ENCODE data around the gene PDLIM7.

The PDLIM7 gene

DNA sequence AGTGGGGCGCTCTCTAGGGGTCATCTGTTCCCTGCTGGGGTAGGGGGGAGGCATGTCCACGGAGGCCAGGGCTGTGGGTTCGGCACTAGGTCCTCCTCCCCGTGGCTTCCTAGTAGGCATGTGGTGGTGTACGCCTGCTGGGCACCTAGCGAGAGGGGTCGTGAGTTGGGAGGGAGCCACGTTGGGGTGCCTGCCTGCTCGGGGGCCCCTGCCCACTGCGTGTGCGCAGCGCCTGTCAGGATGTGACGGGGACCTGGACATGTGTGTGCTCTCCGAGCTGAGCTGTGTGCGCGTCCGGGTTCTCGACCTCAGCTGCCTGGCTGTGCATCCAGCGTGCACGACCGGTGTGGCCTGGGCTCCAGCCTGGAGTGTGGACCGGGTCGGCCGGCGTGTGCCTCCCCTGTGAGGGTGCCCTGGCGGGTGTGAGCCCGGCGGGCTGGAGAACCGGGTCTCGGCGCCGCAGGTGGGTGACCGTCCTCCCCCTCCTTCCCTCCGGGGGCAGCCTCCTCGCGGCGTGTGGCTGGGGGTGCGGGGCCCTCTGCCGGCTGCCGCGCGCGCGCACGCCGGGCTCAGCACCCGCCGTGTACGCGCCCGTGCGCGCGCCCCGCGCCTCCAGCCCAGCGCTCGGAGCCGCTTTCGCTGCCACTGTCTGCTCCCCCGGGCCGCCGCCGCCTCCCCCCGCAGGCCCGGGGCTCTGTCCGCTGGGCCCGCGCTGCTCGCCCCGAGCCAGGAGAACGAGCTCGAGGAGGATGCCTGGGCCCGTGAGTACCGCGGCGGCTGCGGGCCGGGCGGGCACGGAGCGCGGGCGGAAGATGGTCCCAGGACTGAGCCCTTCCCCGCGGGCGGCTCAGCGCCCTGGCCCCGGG, 51.0 kb downstream of the PDLIM7 start, which contains the start of gene PRR7:
PRR7 (plus strand) TSS at position 615 of the 866 bp plus-strand sequence. CDS start 8,254 bp downstream, outside the sequence.
- DNase-seq (ENCODE audit: low read depth in 1 of 2, low spot score in 1 of 2) = peak; percentile 50 to 67

DNA sequence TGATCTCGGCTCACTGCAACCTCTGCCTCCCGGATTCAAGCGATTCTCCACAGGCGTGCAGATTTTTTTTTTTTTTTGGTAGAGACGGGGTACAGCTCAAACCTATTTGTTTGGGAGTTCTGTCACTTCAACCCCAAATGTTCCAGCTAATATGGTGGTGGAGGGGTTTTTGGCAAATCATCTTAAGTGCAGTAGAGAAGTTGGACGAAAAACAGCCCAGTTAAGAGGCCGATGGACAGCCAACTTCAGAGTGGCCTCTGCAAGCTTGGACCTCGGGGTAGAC, 51.5 kb downstream of the PDLIM7 start:
- DNase-seq (ENCODE audit: low read depth in 1 of 2, low spot score in 1 of 2) = no peak

DNA sequence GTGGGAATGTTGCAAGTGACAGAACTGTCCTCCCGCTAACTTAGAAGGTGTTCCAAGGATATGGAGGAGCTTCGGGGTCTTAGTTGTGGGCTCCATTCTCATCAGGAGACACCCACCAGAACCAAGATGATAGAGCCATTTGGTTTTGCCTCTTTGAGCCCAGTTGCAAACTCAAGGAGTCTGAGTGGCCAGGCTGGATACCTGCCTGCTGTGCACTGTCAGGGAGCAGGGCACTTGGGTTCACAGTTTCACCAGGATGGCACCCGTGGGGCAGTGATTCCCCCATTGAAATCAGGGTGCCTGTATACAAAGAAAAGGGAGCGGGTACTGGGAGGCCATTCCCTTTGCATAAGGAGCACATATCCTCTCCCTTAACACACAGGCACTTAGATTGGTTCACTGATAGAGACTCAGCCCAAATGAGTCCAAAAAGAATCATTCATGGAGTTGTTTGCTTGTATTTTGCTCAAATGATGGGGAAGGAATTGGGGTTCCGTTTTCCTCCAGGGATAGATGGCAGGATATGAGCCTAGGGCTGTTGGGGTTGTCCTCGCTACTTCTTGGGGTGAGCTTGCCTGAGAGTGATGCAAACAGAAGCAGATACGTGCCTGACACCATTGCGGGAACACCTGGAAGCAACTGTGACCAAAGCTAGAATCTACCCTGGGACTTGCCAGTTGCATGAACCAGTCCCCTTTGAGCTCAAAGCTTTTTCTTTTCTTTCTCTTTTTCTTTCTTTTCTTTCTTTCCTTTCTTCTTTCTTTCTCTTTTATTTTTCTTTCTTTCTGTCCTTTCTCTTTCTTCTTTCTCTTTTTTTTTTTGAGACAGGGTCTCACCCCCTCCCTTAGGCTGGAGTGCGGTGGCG, 52.1 kb downstream of the PDLIM7 start:
- DNase-seq (ENCODE audit: low read depth in 1 of 2, low spot score in 1 of 2) = no peak

DNA sequence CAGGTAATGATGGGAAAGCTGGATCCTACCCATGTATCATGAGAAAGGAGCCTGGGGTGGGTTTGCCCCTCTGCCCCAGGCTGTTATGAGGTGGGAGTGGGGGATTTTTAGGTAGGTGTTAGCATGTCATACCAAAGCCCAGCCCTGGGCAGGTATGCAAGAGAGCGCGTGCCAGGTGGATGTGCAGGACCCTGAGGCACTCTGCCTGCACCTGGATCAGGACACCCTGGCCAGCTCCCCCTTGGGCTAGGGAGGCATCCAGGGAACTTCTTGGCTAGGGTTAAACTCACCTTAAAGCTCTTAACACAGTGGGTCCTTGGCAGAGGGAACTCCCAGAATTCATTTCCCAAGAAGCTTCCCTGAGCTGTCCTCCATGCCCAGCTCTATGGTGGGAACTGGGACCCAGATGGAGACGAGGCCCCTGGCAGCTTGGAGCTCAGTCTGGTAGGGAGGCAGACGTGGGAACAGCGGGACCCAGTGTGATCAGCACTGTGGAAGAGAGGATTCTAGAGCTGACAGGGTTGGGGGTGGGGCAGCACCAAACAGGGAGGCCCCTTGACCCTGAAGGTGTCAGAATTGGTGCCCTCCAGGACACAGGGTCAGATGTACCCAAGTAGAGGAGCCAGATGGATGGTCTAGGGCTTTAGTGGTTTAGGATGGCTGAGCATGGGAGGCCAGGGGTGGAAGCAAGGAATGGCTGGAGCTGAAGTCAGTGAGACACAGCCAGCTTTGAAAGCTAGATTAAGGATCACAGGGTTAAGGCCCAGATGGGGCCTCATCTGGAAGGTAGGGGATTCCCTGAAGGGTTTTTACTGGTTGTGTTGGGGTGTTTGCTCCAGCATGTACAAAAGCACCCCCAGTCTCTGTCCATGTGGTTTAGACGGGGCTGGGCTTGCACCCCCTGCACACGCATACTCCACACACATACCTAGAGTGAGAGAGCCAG, 53.0 kb downstream of the PDLIM7 start:
- DNase-seq (ENCODE audit: low read depth in 1 of 2, low spot score in 1 of 2) = no peak

DNA sequence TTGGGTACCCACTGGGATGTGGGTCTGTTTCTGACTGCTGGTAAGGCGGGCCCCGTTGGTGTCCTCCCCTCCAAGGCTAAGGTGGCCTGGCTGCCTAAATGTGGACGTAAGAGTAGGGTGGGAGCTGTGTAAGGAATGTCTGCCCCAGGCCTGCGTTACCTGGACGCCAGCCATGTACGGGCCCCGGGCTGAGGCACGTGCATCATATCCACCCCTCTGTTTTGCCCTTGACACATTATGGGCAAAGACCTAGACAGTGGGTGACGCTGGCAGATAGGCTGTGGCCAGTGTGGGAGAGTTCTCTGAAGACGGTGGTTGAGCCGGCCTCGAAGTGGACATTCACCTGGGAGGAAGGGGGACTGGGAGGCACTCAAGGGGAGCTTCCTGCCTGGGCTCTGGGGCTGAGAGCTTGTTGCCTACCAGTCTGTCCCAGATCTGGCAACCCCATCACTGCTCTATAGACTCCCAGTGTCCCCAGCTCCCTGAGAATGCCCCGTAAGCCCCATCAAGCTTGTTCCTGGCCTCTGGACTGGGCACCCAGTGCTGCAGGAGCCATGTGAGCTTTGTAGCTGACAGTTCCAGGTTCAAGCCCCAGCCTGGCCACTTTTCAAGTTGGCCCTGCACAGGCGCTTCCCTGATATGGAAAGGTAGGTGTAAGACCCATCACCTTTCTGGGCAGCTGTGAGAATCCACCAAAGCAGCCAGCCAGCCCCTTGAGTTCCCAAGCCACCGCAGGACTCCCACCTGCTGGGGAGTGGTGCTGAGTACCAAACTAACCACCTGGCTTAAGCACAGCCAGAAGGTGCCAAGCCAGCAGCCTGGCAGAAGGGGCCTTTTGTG, 54.0 kb downstream of the PDLIM7 start:
- DNase-seq (ENCODE audit: low read depth in 1 of 2, low spot score in 1 of 2) = no peak

DNA sequence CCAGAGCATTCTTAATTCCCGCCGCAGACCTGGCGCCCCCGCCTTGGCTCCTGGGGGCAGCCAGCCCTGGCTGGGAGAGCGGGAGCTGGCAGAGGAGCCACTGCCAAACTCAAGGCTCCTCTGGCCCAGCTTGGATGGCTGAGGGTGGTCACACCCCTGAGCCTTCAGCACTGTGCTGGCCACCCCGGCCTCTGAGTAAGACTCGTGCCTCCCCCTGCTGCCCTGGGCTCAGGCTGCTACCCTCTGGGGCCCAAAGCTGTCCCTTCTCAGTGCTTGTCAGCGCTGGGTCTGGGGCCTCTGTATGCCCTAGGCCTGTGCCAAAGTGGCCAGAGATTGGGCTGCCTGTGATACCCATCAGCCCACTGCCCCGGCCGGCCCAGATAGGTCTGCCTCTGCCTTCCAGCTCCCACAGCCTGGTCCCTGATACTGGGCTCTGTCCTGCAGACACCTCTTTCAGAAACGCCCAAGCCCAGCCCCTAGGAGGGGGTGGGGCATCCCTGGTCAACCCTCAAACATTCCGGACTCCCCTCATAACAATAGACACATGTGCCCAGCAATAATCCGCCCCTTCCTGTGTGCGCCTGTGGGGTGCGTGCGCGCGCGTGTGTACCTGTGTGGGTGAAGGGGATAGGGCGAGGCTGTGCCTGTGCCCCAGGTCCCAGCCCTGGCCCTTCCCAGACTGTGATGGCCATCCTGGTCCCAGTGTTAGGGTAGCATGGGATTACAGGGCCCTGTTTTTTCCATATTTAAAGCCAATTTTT, 55.2 kb downstream of the PDLIM7 start:
- no peak for DNase-seq (ENCODE audit: low read depth in 1 of 2, low spot score in 1 of 2)

DNA sequence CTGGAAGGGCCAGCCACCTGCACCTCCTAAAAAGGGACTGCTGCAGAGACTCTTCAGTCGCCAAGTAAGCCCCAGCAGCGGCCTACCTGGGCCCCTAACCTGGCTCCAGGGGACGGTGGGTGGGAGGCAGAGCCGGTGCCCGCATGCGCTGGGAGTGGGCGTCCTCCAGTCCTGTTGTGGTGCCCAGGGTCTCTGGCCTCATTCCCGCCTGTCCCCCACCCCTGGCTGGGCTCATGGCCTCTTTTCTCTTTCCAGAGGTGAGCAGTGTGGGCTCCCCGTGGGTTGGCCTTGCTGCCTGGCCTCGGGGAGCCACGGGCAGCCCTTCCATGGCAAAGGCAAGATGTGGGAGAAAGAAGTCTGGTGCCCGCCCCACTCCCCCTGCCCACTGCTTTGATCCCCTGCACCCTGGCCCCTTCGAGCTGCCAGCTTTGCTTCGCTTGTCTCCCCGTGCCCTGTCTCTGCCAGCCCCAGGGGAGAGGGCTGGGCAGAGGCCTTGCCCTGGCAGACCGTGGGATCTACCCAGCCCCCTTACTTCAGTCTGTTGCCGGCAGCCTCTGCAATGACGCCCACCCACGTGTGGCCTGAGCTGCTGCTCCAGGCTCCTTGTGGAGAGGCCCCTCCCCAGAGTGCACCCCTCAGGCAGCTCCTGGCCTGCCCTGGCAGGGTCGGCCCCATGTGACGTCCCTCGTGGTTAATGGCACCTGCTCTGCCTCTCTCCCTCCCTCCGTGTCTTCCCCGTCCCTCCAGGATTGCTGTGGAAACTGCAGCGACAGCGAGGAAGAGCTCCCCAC, 56.2 kb downstream of the PDLIM7 start:
- no peak for DNase-seq (ENCODE audit: low read depth in 1 of 2, low spot score in 1 of 2)

DNA sequence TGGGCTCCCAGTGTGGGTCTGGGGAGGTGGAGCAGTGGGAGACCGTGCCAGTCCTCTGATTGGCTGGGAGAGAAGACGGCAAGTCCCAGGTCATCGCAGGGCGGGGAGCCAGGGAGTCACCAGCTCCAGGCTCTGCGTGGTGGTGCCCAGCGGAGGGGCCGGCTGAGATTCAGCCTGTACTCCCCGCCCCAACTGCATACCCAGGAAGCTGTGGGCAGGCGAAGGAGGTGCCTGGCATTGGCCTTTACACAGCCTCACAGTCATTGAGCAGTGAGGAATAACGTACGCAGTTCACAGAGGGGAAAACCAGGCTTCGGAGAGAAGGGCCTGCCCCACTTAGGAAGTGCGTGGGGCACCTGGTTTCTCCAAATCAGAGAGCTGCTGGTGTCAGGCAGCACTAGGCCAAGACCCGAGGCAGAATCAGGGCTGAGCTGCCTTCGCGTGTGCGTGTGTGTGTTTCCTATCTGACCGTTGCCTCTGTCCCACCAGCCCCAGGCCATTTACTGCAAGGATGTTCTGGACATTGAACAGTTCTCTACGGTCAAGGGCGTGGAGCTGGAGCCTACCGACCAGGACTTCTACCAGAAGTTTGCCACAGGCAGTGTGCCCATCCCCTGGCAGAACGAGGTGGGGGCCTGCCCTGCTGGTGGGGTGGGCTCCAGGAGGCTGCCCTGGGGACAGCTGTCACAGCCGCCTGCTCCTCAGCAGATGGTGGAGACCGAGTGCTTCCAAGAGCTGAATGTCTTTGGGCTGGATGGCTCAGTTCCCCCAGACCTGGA, 57.0 kb downstream of the PDLIM7 start:
- DNase-seq (ENCODE audit: low read depth in 1 of 2, low spot score in 1 of 2) = no peak

DNA sequence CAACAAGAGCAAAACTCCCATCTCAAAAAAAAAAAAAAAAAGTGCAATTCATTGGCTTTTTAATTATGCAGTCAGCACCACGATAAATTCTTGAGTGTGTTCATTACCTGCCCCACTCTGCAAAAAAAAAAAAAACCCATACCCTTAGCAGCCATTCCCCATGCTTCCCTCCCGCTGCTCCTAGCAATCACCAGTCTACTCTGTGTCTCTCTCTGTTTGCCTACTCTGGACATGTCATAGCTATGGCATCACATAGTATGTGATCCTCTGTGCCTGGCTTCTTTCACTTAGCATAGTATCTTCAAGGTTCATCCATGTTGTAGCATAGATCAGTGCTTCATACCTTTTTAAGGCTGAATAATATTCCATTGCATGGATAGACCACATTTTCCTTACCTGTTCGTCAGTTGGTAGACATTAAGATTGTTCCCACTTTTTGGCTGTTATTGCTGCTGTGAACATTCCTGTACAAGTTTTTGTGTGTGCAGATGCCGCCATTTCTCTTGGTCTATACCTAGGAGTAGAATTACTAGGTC, 57.8 kb downstream of the PDLIM7 start:
- DNase-seq (ENCODE audit: low read depth in 1 of 2, low spot score in 1 of 2) = no peak

DNA sequence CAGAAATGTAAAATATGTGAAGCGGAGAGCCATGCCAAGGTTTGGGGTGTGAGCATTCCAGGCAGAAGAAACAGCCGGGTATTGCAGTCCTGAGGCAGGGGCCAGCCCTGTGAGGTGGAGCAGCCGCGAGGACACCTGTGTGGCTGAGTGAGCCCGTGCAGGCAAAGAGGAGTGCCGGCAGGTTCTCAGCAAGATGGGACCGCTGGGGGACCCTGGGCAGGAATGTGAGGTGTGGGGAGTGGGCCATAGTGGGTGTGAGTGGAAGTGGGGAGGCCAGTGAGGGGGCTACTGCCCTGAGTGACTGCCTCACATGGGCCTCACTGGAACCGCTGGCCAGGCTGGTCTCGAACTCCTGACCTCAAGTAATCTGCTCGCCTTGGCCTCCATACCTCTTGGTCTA, 58.9 kb downstream of the PDLIM7 start:
- DNase-seq (ENCODE audit: low read depth in 1 of 2, low spot score in 1 of 2) = no peak

DNA sequence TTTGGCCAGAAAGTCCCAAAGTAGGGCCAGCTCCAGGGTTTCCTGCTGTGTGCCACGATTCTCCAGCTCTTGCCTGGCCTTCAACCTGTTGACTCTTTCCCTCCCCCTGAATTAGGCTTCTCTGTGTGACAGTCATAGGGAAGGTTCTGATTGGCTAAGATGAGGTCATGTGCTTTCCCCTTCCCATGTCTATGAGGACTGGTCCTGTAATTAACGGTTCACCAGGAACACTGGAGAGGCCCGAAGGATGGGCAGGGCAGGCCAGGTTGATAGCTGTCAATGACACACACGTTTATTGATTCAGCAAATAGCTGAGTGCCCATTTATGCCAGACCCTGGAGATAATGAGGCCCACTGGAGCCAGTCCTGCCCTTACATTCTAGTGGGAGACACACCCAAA, 59.8 kb downstream of the PDLIM7 start:
- no peak for DNase-seq (ENCODE audit: low read depth in 1 of 2, low spot score in 1 of 2)

DNA sequence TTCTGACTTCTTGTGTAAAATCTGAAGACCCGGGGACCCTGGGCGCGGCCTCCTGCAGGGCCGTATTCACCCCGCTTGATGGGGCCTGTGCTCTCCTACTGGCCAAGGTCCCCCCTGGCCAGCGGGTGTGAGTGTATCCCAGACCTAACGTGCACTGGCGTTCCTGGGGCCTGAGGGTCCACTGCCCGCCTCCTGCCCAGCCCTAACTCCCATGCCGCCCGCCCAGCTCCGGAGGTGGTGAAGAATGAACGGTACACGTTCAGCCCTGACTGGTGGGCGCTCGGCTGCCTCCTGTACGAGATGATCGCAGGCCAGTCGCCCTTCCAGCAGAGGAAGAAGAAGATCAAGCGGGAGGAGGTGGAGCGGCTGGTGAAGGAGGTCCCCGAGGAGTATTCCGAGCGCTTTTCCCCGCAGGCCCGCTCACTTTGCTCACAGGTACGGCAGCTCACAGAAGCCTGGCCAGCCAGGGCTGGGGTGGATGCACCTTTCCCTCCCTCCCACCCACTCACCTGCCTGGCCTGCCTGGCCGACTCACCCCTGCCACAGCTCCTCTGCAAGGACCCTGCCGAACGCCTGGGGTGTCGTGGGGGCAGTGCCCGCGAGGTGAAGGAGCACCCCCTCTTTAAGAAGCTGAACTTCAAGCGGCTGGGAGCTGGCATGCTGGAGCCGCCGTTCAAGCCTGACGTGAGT, 61.4 kb downstream of the PDLIM7 start:
- DNase-seq (ENCODE audit: low read depth in 1 of 2, low spot score in 1 of 2) = no peak

DNA sequence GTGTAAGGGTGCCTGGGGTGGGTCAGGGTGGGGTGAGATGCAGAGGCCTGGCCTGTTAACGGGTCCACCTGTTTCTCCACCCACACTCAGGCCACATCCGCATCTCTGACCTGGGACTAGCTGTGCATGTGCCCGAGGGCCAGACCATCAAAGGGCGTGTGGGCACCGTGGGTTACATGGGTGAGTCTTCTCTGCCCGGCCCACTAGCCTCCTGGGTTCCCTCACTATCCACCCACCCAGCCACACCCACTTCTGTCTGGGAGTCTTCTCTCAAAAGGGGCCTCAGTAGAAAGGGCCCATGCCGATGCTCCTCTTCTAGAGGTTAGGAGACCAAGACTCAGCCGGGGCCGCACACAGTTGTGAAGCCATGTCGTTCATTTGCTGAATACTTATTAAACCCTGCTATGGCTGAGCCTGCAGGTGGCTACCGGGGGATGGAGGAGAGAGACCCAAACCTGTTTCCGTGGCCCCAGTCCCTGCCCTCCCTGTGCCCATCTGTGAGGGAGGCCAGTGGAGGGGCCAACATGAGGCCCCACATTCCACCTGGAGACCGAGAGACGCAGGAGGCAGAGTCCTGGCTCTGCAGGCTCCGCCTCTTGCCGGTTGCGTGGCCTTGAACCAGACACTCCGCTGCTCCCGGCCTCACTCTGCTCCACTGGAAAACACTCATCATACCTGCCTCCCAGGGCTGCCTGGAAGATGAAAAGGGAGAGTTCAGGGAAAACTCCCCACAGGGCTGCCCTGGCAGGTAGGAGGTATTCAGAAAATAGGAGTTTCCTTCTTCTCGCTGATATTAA, 62.3 kb downstream of the PDLIM7 start:
- no peak for DNase-seq (ENCODE audit: low read depth in 1 of 2, low spot score in 1 of 2)

DNA sequence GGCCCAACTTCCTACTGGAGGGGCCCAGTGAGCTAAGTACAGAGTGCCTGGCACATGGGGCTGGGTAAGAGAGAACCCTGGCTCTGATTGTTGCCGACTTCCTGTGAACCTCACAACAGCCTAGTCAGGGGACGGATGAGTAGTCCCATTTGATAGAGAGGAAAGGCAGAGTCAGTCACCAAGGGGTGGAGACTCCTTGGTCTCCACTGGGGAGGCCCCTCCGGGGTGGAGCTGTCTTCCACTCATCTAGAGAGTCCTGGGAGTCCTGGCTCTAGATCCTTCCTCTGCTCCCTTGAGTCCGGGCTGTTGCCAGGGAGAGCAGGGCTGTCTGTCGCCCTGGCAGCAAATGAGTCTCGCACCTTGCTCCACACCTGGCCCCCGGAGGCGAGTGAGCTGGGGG, 63.0 kb downstream of the PDLIM7 start:
- no peak for DNase-seq (ENCODE audit: low read depth in 1 of 2, low spot score in 1 of 2)

DNA sequence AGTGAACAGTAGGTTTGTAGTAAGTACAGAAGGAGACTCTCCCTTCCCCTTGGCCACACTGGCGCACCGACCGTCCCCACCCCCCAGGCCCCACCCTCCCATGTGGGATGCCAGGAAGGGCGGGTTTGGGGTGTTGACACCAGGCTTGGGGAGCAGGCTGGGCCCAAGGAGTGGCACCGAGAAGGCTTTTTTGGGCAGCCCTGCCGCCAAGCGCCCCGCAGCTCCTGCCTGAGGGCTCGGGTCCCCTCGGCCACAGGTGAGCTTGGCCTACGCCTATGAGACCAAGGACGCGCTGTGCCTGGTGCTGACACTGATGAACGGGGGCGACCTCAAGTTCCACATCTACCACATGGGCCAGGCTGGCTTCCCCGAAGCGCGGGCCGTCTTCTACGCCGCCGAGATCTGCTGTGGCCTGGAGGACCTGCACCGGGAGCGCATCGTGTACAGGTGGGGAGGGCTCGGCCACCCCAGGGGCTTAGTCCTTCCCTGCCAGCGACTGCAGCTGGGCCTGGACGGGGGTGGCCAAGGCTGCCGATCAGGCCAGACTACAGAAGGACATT, 63.7 kb downstream of the PDLIM7 start:
- no peak for DNase-seq (ENCODE audit: low read depth in 1 of 2, low spot score in 1 of 2)
